Duodenal mucosa (tissue), 2 donors: Measurements from ENCODE around the gene ANKS6.

ENCODE experiments used
- H3K27ac ChIP-seq: one replicate; pipeline ENCODE4 v1.7.0; 2013; ENCODE audit warnings: low read depth, low read length
- H3K27me3 ChIP-seq, 2 donors: one replicate each; pipeline ENCODE4 v1.7.0; 2013; ENCODE audit warnings: low read length in 2 of 2, control low read depth in 1 of 2; ENCODE audit not compliant: insufficient read depth in 2 of 2, control insufficient read depth in 1 of 2
- H3K36me3 ChIP-seq, 2 donors: one replicate each; pipeline ENCODE4 v1.7.0; 2013; ENCODE audit warnings: low read length in 2 of 2, control low read depth in 1 of 2; ENCODE audit not compliant: insufficient read depth in 2 of 2, control insufficient read depth in 1 of 2
- H3K4me1 ChIP-seq, 2 donors: one replicate each; pipeline ENCODE4 v1.7.0; 2013; ENCODE audit warnings: low read length in 2 of 2, control low read depth in 1 of 2; ENCODE audit not compliant: insufficient read depth in 2 of 2, control insufficient read depth in 1 of 2
- H3K4me3 ChIP-seq, 2 donors: one replicate each; pipeline ENCODE4 v1.7.0; 2013; ENCODE audit warnings: low read length in 2 of 2, low read depth in 1 of 2
- H3K9ac ChIP-seq, 2 donors: one replicate each; pipeline ENCODE4 v1.7.0; 2013; ENCODE audit warnings: low read length in 2 of 2, low read depth in 1 of 2
- H3K9me3 ChIP-seq, 2 donors: one replicate each; pipeline ENCODE4 v1.7.0; 2013; ENCODE audit warnings: low read length in 2 of 2, control low read depth in 1 of 2; ENCODE audit not compliant: control insufficient read depth in 1 of 2

ANKS6 gene

GRCh38 chr9:98833090-98833956, 37.0 kb upstream of the ANKS6 start:
- H3K9ac ChIP-seq = no peak overlapping the region
- peaks cover 10 to 51% of the 10 kb centered on the region in 2 donors for H3K36me3 ChIP-seq
- no peak overlapping the region for H3K27ac ChIP-seq
- H3K4me1 ChIP-seq = no peaks in the 10 kb centered on the region
- no peak overlapping the region for H3K4me3 ChIP-seq
- no peaks in the 10 kb centered on the region for H3K27me3 ChIP-seq
- H3K9me3 ChIP-seq = no peaks in the 10 kb centered on the region

GRCh38 chr9:98832768-98833089, 36.4 kb upstream of the ANKS6 start:
- Histone ChIP-seq H3K4me1 (no peaks in the 10 kb centered on the region), H3K27ac (no peak overlapping the region), H3K4me3 (no peak overlapping the region), H3K9me3 (no peaks in the 10 kb centered on the region), H3K36me3 (peaks cover 16 to 51% of the 10 kb centered on the region in 2 donors), H3K27me3 (no peaks in the 10 kb centered on the region), H3K9ac (no peak overlapping the region)

- H3K9me3 ChIP-seq = no peaks in the 10 kb centered on the region
- H3K27me3 ChIP-seq = no peaks in the 10 kb centered on the region
- H3K27ac ChIP-seq = no peak overlapping the region
- H3K9ac ChIP-seq = no peak overlapping the region
- H3K4me1 ChIP-seq = no peaks in the 10 kb centered on the region
- H3K4me3 ChIP-seq = no peak overlapping the region
- H3K36me3 ChIP-seq = peaks cover 15 to 51% of the 10 kb centered on the region in 2 donors
Observed at GRCh38 chr9:98831696-98832095, 35.3 kb upstream of the ANKS6 start.

- Histone ChIP-seq H3K27me3 (no peaks in the 10 kb centered on the region), H3K4me3 (no peak overlapping the region), H3K27ac (no peak overlapping the region), H3K4me1 (no peaks in the 10 kb centered on the region), H3K9ac (no peak overlapping the region), H3K9me3 (no peaks in the 10 kb centered on the region), H3K36me3 (peaks cover 18 to 46% of the 10 kb centered on the region in 2 donors)
Observed at GRCh38 chr9:98830554-98830953, 34.2 kb upstream of the ANKS6 start.

GRCh38 chr9:98829766-98830165, 33.4 kb upstream of the ANKS6 start:
- Histone ChIP-seq H3K9me3 (no peaks in the 10 kb centered on the region), H3K9ac (no peak overlapping the region), H3K27me3 (no peaks in the 10 kb centered on the region), H3K4me1 (no peaks in the 10 kb centered on the region), H3K36me3 (peaks cover 18 to 43% of the 10 kb centered on the region in 2 donors), H3K27ac (no peak overlapping the region), H3K4me3 (no peak overlapping the region)

- Histone ChIP-seq H3K9me3 (no peaks in the 10 kb centered on the region), H3K27ac (no peak overlapping the region), H3K27me3 (no peaks in the 10 kb centered on the region), H3K4me1 (no peaks in the 10 kb centered on the region), H3K9ac (no peak overlapping the region), H3K4me3 (no peak overlapping the region), H3K36me3 (peaks cover 17 to 58% of the 10 kb centered on the region in 2 donors)
Observed at GRCh38 chr9:98826716-98827115, 30.4 kb upstream of the ANKS6 start.

GRCh38 chr9:98825414-98825813, 29.1 kb upstream of the ANKS6 start:
- H3K36me3 ChIP-seq = peaks cover 12 to 51% of the 10 kb centered on the region in 2 donors
- no peak overlapping the region for H3K9ac ChIP-seq
- H3K4me1 ChIP-seq = no peaks in the 10 kb centered on the region
- H3K4me3 ChIP-seq = no peak overlapping the region
- H3K27ac ChIP-seq = no peak overlapping the region
- no peaks in the 10 kb centered on the region for H3K9me3 ChIP-seq
- no peaks in the 10 kb centered on the region for H3K27me3 ChIP-seq

- Histone ChIP-seq H3K36me3 (peaks cover 12 to 49% of the 10 kb centered on the region in 2 donors), H3K27me3 (no peaks in the 10 kb centered on the region), H3K4me3 (no peak overlapping the region), H3K27ac (no peak overlapping the region), H3K4me1 (no peaks in the 10 kb centered on the region), H3K9ac (no peak overlapping the region), H3K9me3 (peaks cover 1 to 2% of the 10 kb centered on the region in 2 donors)
Observed at GRCh38 chr9:98823666-98824334, 27.4 kb upstream of the ANKS6 start.

GRCh38 chr9:98822661-98823060, 26.3 kb upstream of the ANKS6 start:
- Histone ChIP-seq H3K36me3 (peaks cover 6 to 42% of the 10 kb centered on the region in 2 donors), H3K9me3 (peaks cover 3% of the 10 kb centered on the region in 2 donors), H3K27ac (no peak overlapping the region), H3K9ac (no peak overlapping the region), H3K27me3 (no peaks in the 10 kb centered on the region), H3K4me3 (no peak overlapping the region), H3K4me1 (no peaks in the 10 kb centered on the region)

- H3K9me3 ChIP-seq = peaks cover 3% of the 10 kb centered on the region in 2 donors
- peaks cover 4 to 35% of the 10 kb centered on the region in 2 donors for H3K36me3 ChIP-seq
- H3K4me3 ChIP-seq = no peak overlapping the region
- H3K27ac ChIP-seq = no peak overlapping the region
- H3K4me1 ChIP-seq = no peaks in the 10 kb centered on the region
- H3K27me3 ChIP-seq = no peaks in the 10 kb centered on the region
- no peak overlapping the region for H3K9ac ChIP-seq
Observed at GRCh38 chr9:98821831-98822230, 25.5 kb upstream of the ANKS6 start.
